Adrenal gland (tissue), 5 donors: ENCODE data around the gene AIP.

Source experiments
- CTCF ChIP-seq, 6 experiments: fragments of 450-650 bp in 4 of 6; fragments of 200-600 bp in 2 of 6; sonication (generic) in 1 of 6; IDR thresholded peaks; 1 replicate in 5 of 6; 2 replicates in 1 of 6; pipeline versions ENCODE4 v1.5.1 to v1.8.0; 2016 to 2021; ENCODE audit warnings: antibody characterized with exemption in 6 of 6, mild to moderate bottlenecking in 2 of 6, moderate library complexity in 1 of 6
- POLR2A ChIP-seq, 2 donors: fragments of 450-650 bp; IDR thresholded peaks; one replicate each; pipeline ENCODE4 v1.6.1; 2017; ENCODE audit warnings: antibody characterized with exemption in 2 of 2, mild to moderate bottlenecking in 2 of 2, moderate library complexity in 1 of 2
- donor health status: DM: no; HTN: no; CAD: no.

GRCh38 chr11:67436459-67437081 lies 46.3 kb upstream of the AIP start:
- TF ChIP-seq CTCF (IDR thresholded peaks at IDR 0.05) (no peak), POLR2A (IDR thresholded peaks at IDR 0.05) (no peak)
